Fibroblast of skin of right quadriceps (primary cell): ENCODE data around the gene SLCO3A1.
"Not testable (repeated sequence)": the region's sequence is repeated elsewhere in the genome, so short reads cannot be mapped to it uniquely, and the experiment has no call there.

ENCODE experiments used
- DNase-seq: peaks from one replicate; pipeline ENCODE4 v3.0.0-alpha.2; 2013

The SLCO3A1 gene

GRCh38 chr15:92170897-92171296 lies 317.4 kb downstream of the SLCO3A1 start:
- no peak for DNase-seq

- no peak for DNase-seq
Measured at GRCh38 chr15:92178911-92179310, 325.4 kb downstream of the SLCO3A1 start.

GRCh38 chr15:92184142-92184541 lies 330.6 kb downstream of the SLCO3A1 start:
- DNase-seq: no peak

- DNase-seq: no peak
Measured at GRCh38 chr15:92184679-92185230, 331.2 kb downstream of the SLCO3A1 start.

- no peak for DNase-seq
Measured at GRCh38 chr15:92187975-92188374, 334.5 kb downstream of the SLCO3A1 start.

GRCh38 chr15:92189166-92189565 lies 335.7 kb downstream of the SLCO3A1 start:
- DNase-seq: no peak

- no peak for DNase-seq
Measured at GRCh38 chr15:92195241-92195640, 341.7 kb downstream of the SLCO3A1 start.

GRCh38 chr15:92196342-92196741 lies 342.8 kb downstream of the SLCO3A1 start:
- no peak for DNase-seq

GRCh38 chr15:92197746-92198145 lies 344.2 kb downstream of the SLCO3A1 start:
- no peak for DNase-seq

GRCh38 chr15:92200891-92201290 lies 347.4 kb downstream of the SLCO3A1 start:
- no peak for DNase-seq

GRCh38 chr15:92205255-92205739 lies 351.8 kb downstream of the SLCO3A1 start:
- no peak for DNase-seq

- DNase-seq: not testable (repeated sequence)
Measured at GRCh38 chr15:92207601-92208000, 354.1 kb downstream of the SLCO3A1 start.
